Suprapubic skin (tissue), 4 donors: ENCODE results near the gene DGKZ. TPM values are rescaled to one million over a fixed set of nuclear protein-coding genes. Genes with fewer than 3 reads are reported as not detected.

Source experiments
- DNase-seq, 2 donors: peaks; one replicate each; pipeline ENCODE4 v3.0.0-alpha.2; 2019; ENCODE audit warnings: low spot score in 2 of 2
- H3K27ac ChIP-seq: fragments of 200-600 bp; sonication (generic); one replicate; pipeline ENCODE4 v1.5.1; 2019
- H3K27me3 ChIP-seq: fragments of 200-600 bp; sonication (generic); one replicate; pipeline ENCODE4 v1.5.1; 2019
- H3K36me3 ChIP-seq: fragments of 200-600 bp; sonication (generic); one replicate; pipeline ENCODE4 v1.5.1; 2019
- H3K4me1 ChIP-seq: fragments of 200-600 bp; sonication (generic); one replicate; pipeline ENCODE4 v1.5.1; 2019
- H3K4me3 ChIP-seq: fragments of 200-600 bp; sonication (generic); one replicate; pipeline ENCODE4 v1.5.1; 2019; ENCODE audit warnings: mild to moderate bottlenecking
- H3K9me3 ChIP-seq: fragments of 200-600 bp; sonication (generic); one replicate; pipeline ENCODE4 v1.5.1; 2019
- CTCF ChIP-seq, 2 donors: fragments of 200-600 bp in 1 of 2; fragments of 450-650 bp in 1 of 2; sonication (generic) in 1 of 2; IDR thresholded peaks; one replicate each; pipeline ENCODE4 v1.5.1; 2016 to 2019; ENCODE audit warnings: antibody characterized with exemption in 2 of 2, mild to moderate bottlenecking in 1 of 2, moderate library complexity in 1 of 2
- EP300 ChIP-seq: sonication (generic); formaldehyde crosslinking; IDR thresholded peaks from one replicate; pipeline ENCODE4 v1.6.1; 2017; ENCODE audit warnings: antibody characterized with exemption
- POLR2A ChIP-seq, 2 donors: fragments of 450-650 bp; IDR thresholded peaks; one replicate each; pipeline ENCODE4 v1.6.1; 2017; ENCODE audit warnings: antibody characterized with exemption in 2 of 2, mild to moderate bottlenecking in 2 of 2, moderate library complexity in 2 of 2
- POLR2AphosphoS5 ChIP-seq, 3 donors: sonication (generic); formaldehyde crosslinking; IDR thresholded peaks; one replicate each; pipeline ENCODE4 v1.6.1; 2017; ENCODE audit warnings: antibody characterized with exemption in 3 of 3
- WGBS: methylation state at CpG from one replicate; pipeline ENCODE4 v1.1.5; 2018; 5-methylcytosine and 5-hydroxymethylcytosine counted together
- total RNA-seq, 4 donors: library from RNA; depleted of rRNA; stranded (reverse); fragments of >200 nt; gene quantifications; one replicate each; pipeline ENCODE4 v1.1.0, GENCODE V29; 2016

The DGKZ gene
- total RNA-seq, 4 donors from 2014 or later: 60.5 to 91.0 (median 73.4) TPM

- H3K36me3 ChIP-seq: no peaks in the 10 kb centered on the region
- H3K4me1 ChIP-seq: peaks cover 11% of the 10 kb centered on the region
- DNase-seq: no peak
- no peaks in the 10 kb centered on the region for H3K27me3 ChIP-seq
- no peaks in the 10 kb centered on the region for H3K9me3 ChIP-seq
- WGBS: 87% methylated on average over 7 of the region's 10 CpGs
- H3K4me3 ChIP-seq: no peak overlapping the region
- no peak overlapping the region for H3K27ac ChIP-seq
- TF ChIP-seq EP300 (no peak), POLR2AphosphoS5 (IDR thresholded peaks at IDR 0.05) (no peak), POLR2A (IDR thresholded peaks at IDR 0.05) (no peak), CTCF (IDR thresholded peaks at IDR 0.05) (no peak)
Measured at GRCh38 chr11:46304605-46305179, 42.6 kb upstream of the DGKZ start.

- Histone ChIP-seq H3K36me3 (no peaks in the 10 kb centered on the region), H3K4me1 (peaks cover 15% of the 10 kb centered on the region), H3K4me3 (no peak overlapping the region), H3K27me3 (no peaks in the 10 kb centered on the region), H3K27ac (no peak overlapping the region), H3K9me3 (no peaks in the 10 kb centered on the region)
- DNase-seq: no peak
- 57% methylated on average over 6 of the region's 6 CpGs for WGBS
- TF ChIP-seq EP300 (no peak), POLR2AphosphoS5 (IDR thresholded peaks at IDR 0.05) (no peak), CTCF (IDR thresholded peaks at IDR 0.05) (no peak), POLR2A (IDR thresholded peaks at IDR 0.05) (no peak)
Measured at GRCh38 chr11:46305295-46305694, 42.0 kb upstream of the DGKZ start.

- Histone ChIP-seq H3K36me3 (no peaks in the 10 kb centered on the region), H3K27me3 (no peaks in the 10 kb centered on the region), H3K27ac (no peak overlapping the region), H3K4me1 (peaks cover 15% of the 10 kb centered on the region), H3K9me3 (no peaks in the 10 kb centered on the region), H3K4me3 (no peak overlapping the region)
- no peak for TF ChIP-seq POLR2AphosphoS5 (IDR thresholded peaks at IDR 0.05)
- no peak for TF ChIP-seq POLR2A (IDR thresholded peaks at IDR 0.05)
- TF ChIP-seq EP300: no peak
- TF ChIP-seq CTCF (IDR thresholded peaks at IDR 0.05): no peak
- DNase-seq: no peak
- WGBS: 83% methylated on average over 5 of the region's 5 CpGs
Measured at GRCh38 chr11:46306296-46306853, 40.9 kb upstream of the DGKZ start.

GRCh38 chr11:46307369-46307768 is 39.9 kb upstream of the DGKZ start:
- H3K9me3 ChIP-seq: no peaks in the 10 kb centered on the region
- no peak for DNase-seq
- H3K27me3 ChIP-seq: no peaks in the 10 kb centered on the region
- 87% methylated on average over 3 of the region's 3 CpGs for WGBS
- TF ChIP-seq EP300 (no peak), POLR2AphosphoS5 (IDR thresholded peaks at IDR 0.05) (no peak), CTCF (IDR thresholded peaks at IDR 0.05) (no peak), POLR2A (IDR thresholded peaks at IDR 0.05) (no peak)
- H3K27ac ChIP-seq: no peak overlapping the region
- H3K4me3 ChIP-seq: no peak overlapping the region
- H3K36me3 ChIP-seq: no peaks in the 10 kb centered on the region
- H3K4me1 ChIP-seq: peaks cover 15% of the 10 kb centered on the region

- H3K27me3 ChIP-seq: no peaks in the 10 kb centered on the region
- peaks cover 15% of the 10 kb centered on the region for H3K4me1 ChIP-seq
- H3K36me3 ChIP-seq: no peaks in the 10 kb centered on the region
- no peaks in the 10 kb centered on the region for H3K9me3 ChIP-seq
- TF ChIP-seq CTCF (IDR thresholded peaks at IDR 0.05) (no peak), POLR2A (IDR thresholded peaks at IDR 0.05) (no peak), POLR2AphosphoS5 (IDR thresholded peaks at IDR 0.05) (no peak), EP300 (no peak)
- DNase-seq: no peak
- no peak overlapping the region for H3K27ac ChIP-seq
- H3K4me3 ChIP-seq: no peak overlapping the region
- WGBS: 24% methylated on average over 2 of the region's 14 CpGs
Measured at GRCh38 chr11:46307785-46308341, 39.4 kb upstream of the DGKZ start.
